Retina (tissue), 1 donor: Measurements from ENCODE around the gene MESP1.
A peak's percentile ranks its signal among the peaks of the same experiment; 100 is the strongest.

ENCODE experiments used
- DNase-seq: peaks from one replicate; pipeline ENCODE4 v3.0.0-alpha.2; 2016

The MESP1 gene

GRCh38 chr15:89755701-89756100 is 4.7 kb upstream of the MESP1 start:
- no peak for DNase-seq

- DNase-seq = no peak
These were observed 3.5 kb upstream of the MESP1 start for GRCh38 chr15:89754361-89755154.

GRCh38 chr15:89753855-89754254 is 2.8 kb upstream of the MESP1 start:
- no peak for DNase-seq

GRCh38 chr15:89751748-89752147 is 699 bp upstream of the MESP1 start:
- DNase-seq = no peak

- DNase-seq = peak; percentile 65
These were observed 994 bp downstream of the MESP1 start for GRCh38 chr15:89749951-89750559.

GRCh38 chr15:89749526-89749925 is 1.5 kb downstream of the MESP1 start:
- DNase-seq = no peak

- DNase-seq = no peak
These were observed 2.0 kb downstream of the MESP1 start for GRCh38 chr15:89749054-89749453.

- no peak for DNase-seq
These were observed 3.1 kb downstream of the MESP1 start for GRCh38 chr15:89747708-89748682.

- no peak for DNase-seq
These were observed 4.7 kb downstream of the MESP1 start for GRCh38 chr15:89746386-89746780.

- no peak for DNase-seq
These were observed 5.3 kb downstream of the MESP1 start for GRCh38 chr15:89745768-89746167.

- no peak for DNase-seq
These were observed 5.9 kb downstream of the MESP1 start for GRCh38 chr15:89745131-89745530.

GRCh38 chr15:89743594-89743993 is 7.5 kb downstream of the MESP1 start:
- DNase-seq = no peak

GRCh38 chr15:89743011-89743410 is 8.0 kb downstream of the MESP1 start:
- DNase-seq = no peak

- peak; percentile 79 for DNase-seq
These were observed 10.9 kb downstream of the MESP1 start for GRCh38 chr15:89740137-89740536.

- DNase-seq = no peak
These were observed 15.3 kb downstream of the MESP1 start for GRCh38 chr15:89735773-89736172.

- DNase-seq = no peak
These were observed 18.4 kb downstream of the MESP1 start for GRCh38 chr15:89732451-89733172.

- DNase-seq = no peak
These were observed 19.8 kb downstream of the MESP1 start for GRCh38 chr15:89731275-89731674.

GRCh38 chr15:89728254-89728653 is 22.8 kb downstream of the MESP1 start:
- DNase-seq = no peak

- DNase-seq = no peak
These were observed 26.0 kb downstream of the MESP1 start for GRCh38 chr15:89725064-89725463.

GRCh38 chr15:89724621-89725020 is 26.4 kb downstream of the MESP1 start:
- no peak for DNase-seq

- DNase-seq = no peak
These were observed 28.0 kb downstream of the MESP1 start for GRCh38 chr15:89723031-89723430.

GRCh38 chr15:89714775-89715174 is 36.3 kb downstream of the MESP1 start:
- no peak for DNase-seq

- no peak for DNase-seq
These were observed 43.5 kb downstream of the MESP1 start for GRCh38 chr15:89707577-89707976.
